Neuronal stem cell (in vitro differentiated cells): ENCODE data around the gene GLMP.

Experiments used
- DNase-seq: peaks from one replicate; pipeline ENCODE4 v3.0.0-alpha.2; 2013; ENCODE audit warnings: low spot score
- H2AFZ ChIP-seq: one replicate; pipeline ENCODE4 v1.6.1; 2013; ENCODE audit warnings: mild to moderate bottlenecking, low read length, inconsistent platforms
- H2AK5ac ChIP-seq: 2 replicates; pipeline ENCODE4 v1.6.1; 2013; ENCODE audit warnings: low read depth, mild to moderate bottlenecking, inconsistent platforms, low read length, moderate library complexity, mixed read lengths
- H2BK120ac ChIP-seq: 2 replicates; pipeline ENCODE4 v1.6.1; 2013; ENCODE audit warnings: low read depth, mild to moderate bottlenecking, inconsistent platforms, low read length, moderate library complexity, mixed read lengths
- H2BK12ac ChIP-seq: one replicate; pipeline ENCODE4 v1.6.1; 2013; ENCODE audit warnings: low read length, inconsistent platforms
- H2BK15ac ChIP-seq: 2 replicates; pipeline ENCODE4 v1.6.1; 2013; ENCODE audit warnings: mild to moderate bottlenecking, low read length, inconsistent platforms, mixed read lengths
- H2BK5ac ChIP-seq: one replicate; pipeline ENCODE4 v1.6.1; 2013; ENCODE audit warnings: inconsistent platforms, mild to moderate bottlenecking, low read length, moderate library complexity
- H3K14ac ChIP-seq: one replicate; pipeline ENCODE4 v1.6.1; 2013; ENCODE audit warnings: low read length, inconsistent platforms
- H3K18ac ChIP-seq: 2 replicates; pipeline ENCODE4 v1.6.1; 2013; ENCODE audit warnings: low read length, inconsistent platforms
- H3K23ac ChIP-seq: 2 replicates; pipeline ENCODE4 v1.6.1; 2013; ENCODE audit warnings: low read depth, mild to moderate bottlenecking, mixed read lengths, low read length, inconsistent platforms; ENCODE audit not compliant: poor library complexity
- H3K27ac ChIP-seq: replicated peaks from 3 replicates; pipeline ENCODE4 v1.5.1; 2013; ENCODE audit warnings: low read length, inconsistent platforms
- H3K27me3 ChIP-seq, 3 experiments: 2 replicates each; pipeline ENCODE4 v1.6.1; 2013; ENCODE audit warnings: low read length in 3 of 3, mild to moderate bottlenecking in 2 of 3, inconsistent platforms in 1 of 3, low read depth in 1 of 3, mixed read lengths in 1 of 3, moderate library complexity in 1 of 3; ENCODE audit not compliant: control insufficient read depth in 3 of 3, insufficient read depth in 3 of 3
- H3K36me3 ChIP-seq, 2 donors: replicated peaks in 1 of 2; 2 replicates each; pipeline ENCODE4 v1.6.1; 2013; ENCODE audit warnings: low read length in 2 of 2; ENCODE audit not compliant: control insufficient read depth in 2 of 2, insufficient read depth in 2 of 2
- H3K4ac ChIP-seq: 2 replicates; pipeline ENCODE4 v1.6.1; 2013; ENCODE audit warnings: inconsistent platforms, mild to moderate bottlenecking, low read length, moderate library complexity
- H3K4me1 ChIP-seq, 2 donors: 1 replicate in 1 of 2; 2 replicates in 1 of 2; pipeline ENCODE4 v1.6.1; 2013; ENCODE audit warnings: low read length in 2 of 2, low read depth in 1 of 2; ENCODE audit not compliant: control insufficient read depth in 2 of 2, insufficient read depth in 1 of 2
- H3K4me2 ChIP-seq: one replicate; pipeline ENCODE4 v1.6.1; 2013; ENCODE audit warnings: mild to moderate bottlenecking, low read length, inconsistent platforms; ENCODE audit not compliant: insufficient read depth, poor library complexity, severe bottlenecking
- H3K4me3 ChIP-seq, 2 donors: 2 replicates each; pipeline ENCODE4 v1.5.1; 2013; ENCODE audit warnings: low read length in 2 of 2, mild to moderate bottlenecking in 2 of 2, inconsistent platforms in 1 of 2, moderate library complexity in 1 of 2
- H3K79me1 ChIP-seq: one replicate; pipeline ENCODE4 v1.6.1; 2013; ENCODE audit warnings: low read depth, mild to moderate bottlenecking, inconsistent platforms, low read length, moderate library complexity
- H3K9ac ChIP-seq: one replicate; pipeline ENCODE4 v1.6.1; 2013; ENCODE audit warnings: mild to moderate bottlenecking, low read depth, low read length, inconsistent platforms; ENCODE audit not compliant: poor library complexity
- H3K9me3 ChIP-seq, 2 donors: replicated peaks in 1 of 2; 2 replicates each; pipeline versions ENCODE3 to v1.6.1; 2013; ENCODE audit warnings: low read length in 2 of 2, mild to moderate bottlenecking in 2 of 2, inconsistent platforms in 1 of 2, low read depth in 1 of 2, mixed read lengths in 1 of 2, moderate library complexity in 1 of 2; ENCODE audit not compliant: control insufficient read depth in 2 of 2, insufficient read depth in 1 of 2
- H4K8ac ChIP-seq: one replicate; pipeline ENCODE4 v1.6.1; 2013; ENCODE audit warnings: low read depth, mild to moderate bottlenecking, inconsistent platforms, low read length, moderate library complexity
- H4K91ac ChIP-seq: one replicate; pipeline ENCODE4 v1.6.1; 2013; ENCODE audit warnings: low read length, low read depth, mild to moderate bottlenecking, inconsistent platforms; ENCODE audit not compliant: poor library complexity
- WGBS, 2 donors: extraction: QIAGEN DNeasy Blood & Tissue Kit; methylation state at CpG; one replicate each; pipeline ENCODE4 v1.1.7; 2013; ENCODE audit warnings: missing lambda C conversion rate in 2 of 2, mixed read lengths in 1 of 2; ENCODE audit not compliant: insufficient read length in 2 of 2, insufficient replicate concordance in 1 of 2; ENCODE audit errors: extremely low coverage in 2 of 2; 5-methylcytosine and 5-hydroxymethylcytosine counted together

The GLMP gene

GRCh38 chr1:156298852-156299357 is 3.4 kb upstream of the GLMP start, which contains the start of gene VHLL:
TSS of gene VHLL (minus strand) at chr1:156299307. CDS start at chr1:156299189, 118 bp downstream.
- Histone ChIP-seq H4K91ac (no peak within 1 kb of the TSS), H4K8ac (no peak within 1 kb of the TSS), H3K23ac (no peak within 1 kb of the TSS), H2AFZ (no peak within 1 kb of the TSS), H3K4me2 (no peak within 1 kb of the TSS), H3K27ac (no peak within 1 kb of the TSS), H3K4me1 (peaks cover 2 to 6% of the 10 kb centered on the region in 2 donors), H2BK5ac (no peak within 1 kb of the TSS), H2BK15ac (no peak within 1 kb of the TSS), H3K79me1 (peaks cover 4% of the 10 kb centered on the region), H3K27me3 (no peaks in the 10 kb centered on the region), H3K9me3 (no peaks in the 10 kb centered on the region), H2BK120ac (no peak within 1 kb of the TSS), H3K4me3 (no peak within 1 kb of the TSS), H3K4ac (no peak within 1 kb of the TSS), H3K14ac (no peak within 1 kb of the TSS), H2BK12ac (peak within 1 kb of the TSS; percentile 16), H3K9ac (peak within 1 kb of the TSS; percentile 27), H3K18ac (no peak within 1 kb of the TSS), H3K36me3 (peaks cover 0 to 3% of the 10 kb centered on the region in 2 donors), H2AK5ac (no peak within 1 kb of the TSS)
- WGBS, 2 donors = no CpG with 5 or more reads among the region's 19 CpGs
- no peak for DNase-seq

DNA sequence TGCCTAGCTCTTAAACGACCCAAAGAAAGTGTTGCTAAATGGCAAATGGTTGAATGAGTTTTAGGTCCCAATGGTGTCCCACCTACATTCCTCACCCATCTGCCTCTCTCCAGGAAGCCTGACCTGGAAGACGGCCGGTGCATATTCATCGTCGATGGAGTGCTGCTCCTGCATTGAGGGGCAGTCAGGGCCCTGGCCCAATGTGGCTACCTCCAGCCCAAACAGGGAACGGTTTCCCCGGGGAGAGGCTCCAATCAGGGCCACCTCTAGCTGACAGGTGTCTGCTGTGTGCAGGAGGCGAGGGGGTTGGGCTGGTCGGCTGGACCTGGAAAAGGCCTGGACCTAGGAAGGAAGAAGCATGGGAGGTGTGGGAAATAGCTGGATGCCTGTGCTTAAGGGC is 1.6 kb downstream of the GLMP start:
- Histone ChIP-seq H2BK5ac (no peak overlapping the region), H3K14ac (no peak overlapping the region), H2BK12ac (no peak overlapping the region), H3K27me3 (no peaks in the 10 kb centered on the region), H3K9me3 (no peaks in the 10 kb centered on the region), H3K9ac (no peak overlapping the region), H4K8ac (no peak overlapping the region), H3K23ac (no peak overlapping the region), H2AK5ac (no peak overlapping the region), H2BK15ac (no peak overlapping the region), H3K79me1 (peaks cover 5% of the 10 kb centered on the region), H3K36me3 (peaks cover 0 to 2% of the 10 kb centered on the region in 2 donors), H2AFZ (no peak overlapping the region), H3K4me2 (no peak overlapping the region), H3K27ac (no peak overlapping the region), H2BK120ac (no peak overlapping the region), H3K18ac (no peak overlapping the region), H3K4me1 (peaks cover 2 to 10% of the 10 kb centered on the region in 2 donors), H4K91ac (no peak overlapping the region), H3K4ac (no peak overlapping the region), H3K4me3 (no peak overlapping the region)
- no peak for DNase-seq
- WGBS, 2 donors = no CpG with 5 or more reads among the region's 9 CpGs

DNA sequence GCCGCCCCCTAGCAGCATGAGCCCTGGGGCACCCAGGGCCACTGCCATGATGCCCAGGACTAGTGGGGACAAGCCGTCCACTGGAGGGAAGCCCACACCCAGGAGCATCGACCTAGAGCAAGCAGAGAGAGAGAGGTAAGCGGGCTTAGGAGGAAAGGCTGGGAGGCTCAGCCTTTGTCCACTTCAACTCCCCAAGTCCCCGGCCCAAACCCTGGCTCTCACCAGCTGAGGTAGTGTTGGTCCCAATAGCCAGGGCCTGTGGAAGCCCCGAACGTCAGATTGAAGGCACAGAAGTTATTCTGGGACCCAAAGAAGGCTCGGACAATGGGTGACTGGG is 2.4 kb downstream of the GLMP start:
- Histone ChIP-seq H2BK5ac (no peak overlapping the region), H3K9ac (no peak overlapping the region), H2BK12ac (no peak overlapping the region), H2AFZ (no peak overlapping the region), H3K4me1 (peaks cover 2 to 10% of the 10 kb centered on the region in 2 donors), H3K27me3 (no peaks in the 10 kb centered on the region), H3K27ac (no peak overlapping the region), H4K8ac (no peak overlapping the region), H2AK5ac (no peak overlapping the region), H3K4me3 (no peak overlapping the region), H4K91ac (no peak overlapping the region), H3K79me1 (peaks cover 5% of the 10 kb centered on the region), H2BK120ac (no peak overlapping the region), H3K9me3 (no peaks in the 10 kb centered on the region), H3K36me3 (peaks cover 0 to 2% of the 10 kb centered on the region in 2 donors), H3K4me2 (no peak overlapping the region), H3K18ac (no peak overlapping the region), H3K23ac (no peak overlapping the region), H3K14ac (no peak overlapping the region), H2BK15ac (no peak overlapping the region), H3K4ac (no peak overlapping the region)
- no CpG with 5 or more reads among the region's 8 CpGs for WGBS, 2 donors
- no peak for DNase-seq

- Histone ChIP-seq H3K36me3 (peaks cover 0 to 2% of the 10 kb centered on the region in 2 donors), H2BK120ac (no peak overlapping the region), H3K9me3 (no peaks in the 10 kb centered on the region), H3K4me1 (peaks cover 2 to 10% of the 10 kb centered on the region in 2 donors), H2BK5ac (peak overlapping the region; percentile 62), H4K8ac (no peak overlapping the region), H3K14ac (no peak overlapping the region), H3K4me2 (peak overlapping the region; percentile 84), H3K9ac (peak overlapping the region; percentile 89), H3K4ac (no peak overlapping the region), H2BK15ac (peak overlapping the region; percentile 46), H3K18ac (peak overlapping the region; percentile 82), H3K23ac (peak overlapping the region; percentile 87), H2BK12ac (no peak overlapping the region), H3K27me3 (no peaks in the 10 kb centered on the region), H2AK5ac (peak overlapping the region; percentile 24), H2AFZ (no peak overlapping the region), H4K91ac (peak overlapping the region; percentile 82), H3K4me3 (peak overlapping the region in 1 of 2 donors; percentile 87), H3K27ac (peak overlapping the region; percentile 61), H3K79me1 (peaks cover 5% of the 10 kb centered on the region)
- no CpG with 5 or more reads among the region's 37 CpGs for whole genome bisulfite sequencing, 2 donors
- DNase-seq = peak; percentile 64
Observed at GRCh38 chr1:156291226-156292061, 4.0 kb downstream of the GLMP start.
